GM21825 (cell line): ENCODE results near the gene PRKCI.
"Not testable (repeated sequence)": the region's sequence is repeated elsewhere in the genome, so short reads cannot be mapped to it uniquely, and the experiment has no call there.

Source experiments
- ATAC-seq: cut with Tn5 transposase; IDR thresholded peaks from one replicate; pipeline ENCODE4 v1.9.1; 2021; ENCODE audit warnings: mild to moderate bottlenecking, moderate library complexity; ENCODE audit not compliant: unreplicated experiment

The PRKCI gene

DNA sequence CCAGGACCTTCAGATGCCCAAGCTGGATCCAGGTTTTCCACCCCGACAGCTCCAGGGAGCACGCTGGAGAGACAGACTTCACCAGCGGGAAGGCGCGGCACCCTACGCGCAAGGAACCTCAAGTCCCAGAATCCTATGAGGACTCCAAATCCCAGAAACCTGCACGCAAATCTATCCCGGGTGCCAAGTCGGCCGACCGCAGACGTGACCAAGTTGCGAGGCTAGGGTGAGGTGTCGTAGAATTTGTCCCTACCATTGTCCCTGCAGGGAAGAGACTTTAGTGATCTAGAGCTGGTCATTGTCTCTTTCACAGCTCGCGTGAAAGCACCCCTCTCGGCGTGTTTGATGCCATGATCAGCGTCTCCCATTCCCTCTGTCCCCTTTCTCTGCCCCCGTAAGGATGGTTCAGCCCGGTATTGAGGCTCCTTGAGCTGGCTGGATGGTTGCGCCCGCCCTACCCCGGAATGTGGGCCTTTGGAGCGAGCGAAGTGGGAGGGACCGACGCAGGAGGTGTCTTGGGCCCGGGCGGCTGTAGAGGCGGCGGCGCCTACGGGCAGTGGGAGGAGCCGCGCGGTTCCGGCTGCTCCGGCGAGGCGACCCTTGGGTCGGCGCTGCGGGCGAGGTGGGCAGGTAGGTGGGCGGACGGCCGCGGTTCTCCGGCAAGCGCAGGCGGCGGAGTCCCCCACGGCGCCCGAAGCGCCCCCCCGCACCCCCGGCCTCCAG, at the start of gene PRKCI:
TSS of gene PRKCI (plus strand) at position 501 of the 723 bp plus-strand sequence. CDS start 246 bp downstream, outside the sequence.
- peak; percentile 96 for ATAC-seq

DNA sequence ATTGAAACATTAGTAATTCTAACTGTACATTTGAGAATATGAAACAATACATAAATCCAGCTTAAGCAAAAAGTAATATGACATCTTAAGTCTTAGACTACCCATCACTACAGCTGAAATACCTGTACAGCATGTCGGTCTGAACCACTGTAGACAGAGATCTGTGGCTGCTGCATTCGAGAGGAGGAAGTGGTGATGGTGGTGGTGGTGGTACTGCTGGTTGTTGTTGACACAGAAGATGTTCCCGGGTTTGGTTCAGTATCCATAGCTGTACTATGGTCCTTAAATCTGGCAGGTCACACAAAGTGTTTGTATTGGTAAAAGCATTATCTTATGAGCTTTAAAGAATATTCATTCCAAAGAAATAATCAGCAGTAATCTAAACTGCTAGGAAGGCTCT, 43.6 kb upstream of the PRKCI start:
- peak; percentile 32 for ATAC-seq

DNA sequence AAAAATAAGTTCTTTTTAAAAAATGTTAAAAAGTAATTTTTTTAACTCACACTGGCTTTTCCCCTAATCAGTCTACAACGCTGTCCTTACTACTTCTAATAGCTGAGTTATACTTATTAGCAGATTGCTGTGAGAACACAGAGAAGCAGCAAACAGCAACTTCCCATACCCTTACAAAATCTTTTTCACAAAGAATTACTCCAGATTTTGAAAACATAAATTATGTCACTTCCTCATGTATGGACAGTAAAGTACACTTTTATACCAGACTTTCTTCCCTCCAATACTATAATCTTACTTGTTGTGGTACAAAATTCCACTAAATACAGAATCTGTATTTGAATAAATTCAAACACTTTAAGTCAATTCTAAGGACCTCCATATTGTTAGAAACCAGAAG, 42.8 kb upstream of the PRKCI start:
- no peak for ATAC-seq

DNA sequence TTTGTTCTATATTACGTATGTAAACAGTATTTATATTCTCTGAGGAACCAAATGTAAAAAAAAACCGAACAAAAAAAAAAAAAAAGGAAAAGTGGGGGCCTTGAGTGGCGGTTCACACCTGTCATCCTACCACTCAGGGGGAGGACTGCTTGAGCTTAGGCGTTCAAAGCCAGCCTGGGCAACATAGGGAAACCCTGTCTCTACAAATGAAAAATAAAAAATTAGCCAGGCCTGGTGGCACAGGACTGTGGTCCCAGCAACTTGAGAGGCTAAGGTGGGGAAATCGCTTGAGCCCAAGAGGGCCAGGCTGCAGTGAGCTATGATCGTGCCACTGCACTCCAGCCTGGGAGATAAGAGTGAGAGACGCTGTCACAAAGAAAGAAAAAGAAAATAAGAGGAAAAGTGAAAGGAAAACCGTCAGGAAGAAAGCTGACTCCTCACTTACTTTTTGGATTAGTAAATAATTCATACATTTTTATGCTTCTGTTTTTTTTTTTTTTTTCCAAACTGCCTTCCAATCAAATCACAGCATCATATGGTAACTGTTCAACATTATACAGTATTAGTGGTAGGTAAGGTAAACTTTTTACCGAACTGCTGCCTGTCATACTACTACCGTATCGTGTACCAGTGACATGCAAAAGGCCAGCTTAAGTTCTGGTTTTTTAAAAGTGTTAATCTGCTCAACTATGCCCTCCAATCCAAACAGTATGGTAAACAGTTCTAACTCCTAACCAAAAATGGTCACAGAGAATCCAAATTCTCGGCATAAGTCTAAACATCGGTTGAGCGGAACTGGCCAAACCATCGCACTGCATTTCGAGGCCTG, 41.9 kb upstream of the PRKCI start:
- ATAC-seq: peak; percentile 23

DNA sequence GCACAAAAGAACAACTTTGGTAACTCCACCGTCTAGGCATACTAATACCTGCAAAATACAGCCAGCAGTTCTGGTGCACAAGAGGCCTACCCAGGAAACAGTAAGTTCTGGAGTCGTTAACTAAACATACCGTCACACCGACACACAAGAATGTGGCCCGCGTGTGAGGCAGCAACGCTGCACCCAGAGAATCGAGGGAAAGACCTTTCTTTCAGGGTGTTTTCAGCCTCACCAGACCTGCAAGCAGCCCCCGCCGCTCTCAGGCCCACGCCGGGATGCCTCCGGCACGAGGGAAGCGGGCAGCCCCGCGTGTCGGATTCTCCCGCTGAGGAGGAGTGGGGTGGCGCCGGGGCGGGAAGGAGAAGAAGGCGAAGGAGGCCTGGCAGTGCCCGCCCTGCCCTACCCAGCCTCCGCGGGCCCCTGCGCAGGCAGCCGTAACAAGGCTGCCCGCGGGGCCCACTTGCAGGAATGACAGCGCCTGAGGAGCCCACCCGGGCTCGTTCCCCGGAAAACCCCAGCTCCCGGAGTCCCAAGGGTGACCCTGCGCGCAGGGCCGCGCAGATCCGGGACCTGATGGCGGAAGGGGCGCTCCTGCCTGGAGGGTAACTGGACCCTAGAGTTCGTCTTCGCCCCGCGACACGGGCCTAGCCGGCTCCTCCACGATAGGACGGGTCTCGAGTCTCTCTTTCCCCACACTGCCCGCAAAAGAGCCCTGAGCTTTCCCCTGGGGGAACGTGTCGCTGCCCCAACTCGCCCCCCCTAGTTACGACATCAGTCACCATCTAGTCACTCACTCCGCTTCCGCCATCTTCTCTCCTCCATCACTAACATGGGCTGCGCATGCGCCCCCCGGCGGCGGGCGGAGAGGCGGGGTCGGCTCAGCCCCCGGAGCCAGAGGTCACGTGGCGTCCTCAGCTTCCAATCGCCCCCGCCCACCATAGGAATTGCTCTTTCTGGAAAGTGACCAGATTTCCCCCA, 41.0 kb upstream of the PRKCI start, which contains the start of gene PHC3:
TSS of gene PHC3 (minus strand) at position 826 of the 978 bp plus-strand sequence. CDS start at position 808, 18 bp downstream.
- ATAC-seq: peak; percentile 79

DNA sequence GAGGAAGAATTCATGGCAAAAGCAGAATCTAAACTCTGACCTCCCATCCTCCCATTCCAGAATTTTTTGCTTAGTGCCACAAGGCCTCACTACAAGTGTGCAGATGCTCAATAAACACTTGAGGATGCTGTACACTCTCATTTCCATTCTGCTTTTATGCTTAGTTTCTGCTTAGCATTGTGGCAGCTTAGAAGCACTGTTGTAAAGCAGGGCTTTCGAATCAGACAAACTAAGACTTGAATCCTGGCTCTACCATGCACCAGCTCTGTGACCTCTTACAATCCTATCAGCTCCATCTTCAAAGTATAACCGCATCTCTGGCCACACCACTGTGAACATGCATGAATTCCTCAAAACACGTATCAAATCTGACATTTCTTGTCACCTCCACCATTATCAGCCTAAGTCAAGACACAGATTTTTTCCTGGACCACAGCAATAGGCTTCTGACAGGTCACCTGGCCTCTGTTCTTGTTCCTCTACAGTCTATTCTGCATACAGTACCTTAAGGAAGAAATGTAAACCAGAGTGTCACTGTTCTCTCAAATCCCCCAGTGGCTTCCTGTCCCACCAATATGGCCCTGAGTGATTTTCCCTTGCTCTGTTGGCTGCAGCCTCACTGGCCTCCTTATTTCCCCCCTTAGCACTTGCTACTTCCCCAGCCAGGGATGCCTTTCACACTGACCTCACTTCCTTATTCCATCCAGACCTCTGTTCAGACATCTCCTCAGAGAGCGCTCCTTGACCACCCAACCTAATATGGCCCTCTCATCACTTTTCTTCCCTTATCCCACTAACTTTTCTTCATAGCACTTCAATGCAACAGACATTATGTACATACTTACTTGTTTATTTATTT, 32.6 kb upstream of the PRKCI start:
- ATAC-seq: no peak

DNA sequence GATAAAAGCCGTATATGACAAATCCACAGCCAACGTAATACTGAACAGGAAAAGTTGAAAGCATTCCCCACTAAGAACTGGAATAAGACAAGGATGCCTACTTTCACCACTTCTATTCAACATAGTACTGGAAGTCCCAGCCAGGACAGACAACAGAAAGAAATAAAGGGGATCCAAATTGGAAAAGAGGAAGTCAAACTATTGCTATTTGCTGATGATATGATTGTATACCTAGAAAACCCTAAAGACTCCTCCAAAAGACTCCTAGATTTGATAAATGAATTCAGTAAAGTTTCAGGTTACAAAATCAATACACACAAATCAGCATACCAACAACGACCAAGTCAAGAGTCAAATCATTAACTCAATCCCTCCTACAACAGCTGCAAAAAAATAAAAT, 26.5 kb upstream of the PRKCI start:
- not testable (repeated sequence) for ATAC-seq

DNA sequence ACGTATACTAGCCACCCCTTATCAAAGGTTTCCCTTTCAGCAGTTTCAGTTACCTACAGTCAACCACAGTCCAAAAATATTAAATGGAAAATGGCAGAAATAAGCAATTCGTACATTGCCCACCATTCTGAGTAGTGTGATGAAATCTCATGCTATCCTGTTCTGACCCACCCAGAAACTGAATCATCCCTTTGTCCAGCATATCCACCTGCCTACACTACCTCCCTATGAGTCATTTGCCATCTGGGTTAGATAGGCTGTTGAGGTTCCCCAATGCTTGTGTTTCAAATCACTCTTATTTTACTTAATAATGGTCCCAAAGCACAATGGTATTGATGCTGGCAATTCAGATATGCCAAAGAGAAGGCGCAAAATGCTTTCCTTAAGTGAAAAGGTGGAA, 25.4 kb upstream of the PRKCI start:
- no peak for ATAC-seq

DNA sequence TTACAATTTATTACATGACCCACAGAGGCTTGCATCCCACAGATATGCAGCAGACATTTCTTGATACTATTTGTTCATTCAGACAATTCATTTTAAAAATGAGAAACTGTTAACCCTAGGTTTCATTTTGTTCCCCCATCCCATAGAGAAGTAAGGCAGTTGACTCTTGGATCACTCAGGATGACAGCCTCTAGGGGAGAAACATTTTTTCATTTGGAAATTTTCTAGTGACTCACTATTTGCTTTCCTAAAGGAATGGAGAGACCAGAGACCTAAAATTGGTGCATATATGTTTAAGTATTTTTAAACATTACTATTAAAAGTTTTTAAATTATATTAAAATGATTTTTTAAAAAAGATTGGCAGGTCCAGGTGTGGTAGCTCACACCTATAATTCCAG, 21.2 kb upstream of the PRKCI start:
- ATAC-seq: no peak

DNA sequence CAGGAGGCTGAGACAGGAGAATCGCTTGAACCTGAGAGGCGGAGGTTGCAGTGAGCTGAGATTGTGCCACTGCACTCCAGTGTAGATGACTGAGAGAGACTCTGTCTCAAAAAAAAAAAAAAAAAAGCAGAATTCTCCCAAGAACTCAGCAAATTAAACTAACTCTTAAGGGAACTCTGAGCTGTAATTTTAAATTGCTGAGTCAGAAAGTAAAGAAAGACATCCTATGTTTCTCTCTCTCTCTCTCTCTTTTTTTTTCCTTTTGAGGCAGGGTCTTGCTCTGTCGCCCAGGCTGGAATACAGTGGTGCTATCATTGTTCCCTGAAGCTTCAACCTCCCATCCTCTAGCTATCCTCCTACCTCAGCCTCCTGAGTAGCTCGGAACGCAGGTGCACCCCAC, 20.7 kb upstream of the PRKCI start:
- no peak for ATAC-seq

DNA sequence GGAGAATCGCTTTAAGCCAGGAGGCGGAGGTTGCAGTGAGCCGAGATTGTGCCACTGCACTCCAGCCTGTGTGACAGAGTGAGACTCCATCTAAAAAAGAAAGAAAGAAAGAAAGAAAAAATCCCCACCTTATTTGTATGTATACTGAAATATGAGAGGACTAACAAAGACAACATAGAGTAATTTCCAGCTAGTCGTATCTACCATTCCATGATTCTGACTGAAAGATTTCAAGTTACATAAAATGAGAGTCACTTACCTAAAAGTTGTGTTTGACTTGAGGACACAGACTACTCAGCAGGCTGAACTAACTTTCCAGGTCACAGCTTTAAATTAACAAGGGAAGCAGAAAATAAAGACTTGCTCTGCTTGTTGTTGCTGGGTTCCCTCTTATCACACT, 18.8 kb upstream of the PRKCI start:
- no peak for ATAC-seq

DNA sequence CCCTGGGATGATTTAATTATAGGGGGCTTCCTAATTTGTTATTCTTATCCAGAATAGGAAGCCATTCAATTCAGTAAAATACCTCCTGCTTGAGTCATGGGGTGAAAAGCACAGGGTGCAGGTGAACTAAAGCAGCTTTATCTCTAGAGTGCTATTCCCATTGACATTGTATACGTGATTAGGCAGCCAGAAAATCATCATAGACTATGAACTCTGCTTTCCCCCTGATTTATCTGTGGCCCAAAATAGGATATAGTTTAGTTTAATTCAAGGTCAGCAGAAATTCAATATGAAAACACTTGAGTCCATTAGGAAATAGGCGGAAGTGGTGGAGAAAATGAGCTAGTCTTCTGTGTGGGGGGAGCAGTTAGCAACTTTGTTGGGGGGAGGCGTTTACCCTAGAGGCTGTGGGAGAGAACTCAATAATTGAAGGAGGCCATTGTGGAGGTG, 18.2 kb upstream of the PRKCI start:
- ATAC-seq: no peak

DNA sequence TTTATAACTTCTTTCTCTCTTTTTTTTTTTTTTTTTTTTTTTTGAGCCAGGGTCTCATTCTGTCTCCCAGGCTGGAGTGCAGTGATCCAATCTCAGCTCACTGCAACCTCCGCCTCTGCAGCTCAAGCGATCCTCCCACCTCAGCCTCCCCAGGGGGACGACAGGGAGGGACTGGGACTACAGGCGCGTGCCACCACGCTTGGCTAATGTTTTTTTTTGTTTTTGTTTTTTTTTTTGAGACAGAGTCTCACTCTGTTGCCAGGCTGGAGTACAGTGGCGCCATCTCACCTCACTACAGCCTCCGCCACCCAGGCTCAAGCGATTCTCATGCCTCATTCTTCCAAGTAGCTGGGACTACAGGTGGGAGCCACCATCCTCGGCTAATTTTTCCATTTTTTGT, 17.7 kb upstream of the PRKCI start:
- ATAC-seq: no peak

DNA sequence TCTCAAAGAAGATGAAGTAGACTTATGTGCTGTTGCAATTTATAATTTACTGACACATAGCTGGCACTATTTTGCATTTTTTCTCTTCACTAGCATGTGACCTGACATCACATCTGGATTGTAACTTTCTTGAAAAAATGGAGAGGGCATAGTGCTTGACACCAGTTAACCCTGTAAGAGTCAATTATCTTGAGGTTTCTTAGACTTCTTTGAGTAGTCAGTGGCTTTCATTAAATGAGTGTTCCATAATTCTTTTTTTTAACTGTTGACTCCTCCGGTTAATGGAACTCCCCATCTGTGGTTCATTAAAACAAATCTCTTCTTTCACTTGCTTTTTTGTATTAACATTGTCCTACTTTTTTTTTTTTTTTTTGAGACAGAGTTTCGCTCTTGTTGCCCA, 16.9 kb upstream of the PRKCI start:
- no peak for ATAC-seq

DNA sequence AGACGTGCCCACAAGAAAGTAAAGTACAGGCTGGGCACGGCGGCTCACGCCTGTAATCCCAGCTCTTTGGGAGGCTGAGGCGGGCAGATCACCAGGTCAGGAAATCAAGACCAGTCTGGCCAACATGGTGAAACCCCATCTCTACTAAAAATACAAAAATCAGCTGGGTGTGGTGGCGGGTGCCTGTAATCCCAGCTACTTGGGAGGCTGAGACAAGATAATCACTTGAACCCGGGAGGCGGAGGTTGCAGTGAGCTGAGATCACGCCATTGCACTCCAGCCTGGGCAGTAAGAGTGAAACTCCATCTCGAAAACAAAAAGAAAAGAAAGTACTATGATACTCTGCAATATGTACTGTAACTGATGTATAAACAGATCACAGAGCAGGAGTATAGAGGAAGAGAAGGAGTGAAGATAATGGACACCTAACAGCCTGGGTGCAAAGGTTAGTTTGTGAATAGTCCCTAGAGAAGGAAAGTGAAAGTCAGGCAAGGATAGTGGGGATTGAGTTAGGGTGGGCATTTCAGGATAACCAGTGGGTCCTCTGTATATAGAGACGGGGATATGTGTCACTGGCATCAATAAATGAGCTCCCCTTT, 16.0 kb upstream of the PRKCI start:
- not testable (repeated sequence) for ATAC-seq

DNA sequence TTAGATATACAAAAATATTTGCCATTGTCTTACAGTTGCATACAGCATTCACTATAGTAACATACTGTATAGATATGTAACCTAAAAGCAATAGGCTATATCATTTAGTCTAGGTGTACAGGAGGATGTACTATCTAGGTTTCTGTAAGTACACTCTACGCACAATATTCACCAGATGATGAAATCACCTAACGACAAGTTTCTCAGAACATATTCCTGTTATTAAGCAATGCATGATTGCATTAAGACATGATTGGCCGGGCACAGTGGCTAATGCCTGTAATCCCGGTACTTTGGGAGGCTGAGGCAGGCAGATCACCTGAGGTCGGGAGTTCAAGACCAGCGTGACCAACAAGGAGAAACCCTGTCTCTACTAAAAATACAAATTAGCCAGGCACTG, 14.5 kb upstream of the PRKCI start:
- ATAC-seq: no peak

DNA sequence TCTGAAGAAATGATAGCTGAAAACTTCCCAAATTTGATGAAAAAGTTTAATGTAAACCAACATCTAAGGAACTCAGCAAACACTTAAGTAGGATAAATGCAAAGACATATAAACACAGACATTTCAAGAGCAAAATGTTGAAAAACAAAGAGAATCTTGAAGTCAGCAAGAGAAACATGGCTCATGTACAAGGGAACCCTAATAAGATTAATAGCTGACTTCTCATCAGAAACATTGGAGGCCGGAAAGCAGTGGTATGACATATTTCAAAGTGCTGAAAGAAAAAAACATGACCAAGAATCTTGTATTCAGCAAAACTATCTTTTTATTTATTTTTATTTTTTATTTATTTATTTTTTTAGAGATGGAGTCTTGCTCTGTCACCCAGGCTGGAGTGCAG, 10.6 kb upstream of the PRKCI start:
- no peak for ATAC-seq

DNA sequence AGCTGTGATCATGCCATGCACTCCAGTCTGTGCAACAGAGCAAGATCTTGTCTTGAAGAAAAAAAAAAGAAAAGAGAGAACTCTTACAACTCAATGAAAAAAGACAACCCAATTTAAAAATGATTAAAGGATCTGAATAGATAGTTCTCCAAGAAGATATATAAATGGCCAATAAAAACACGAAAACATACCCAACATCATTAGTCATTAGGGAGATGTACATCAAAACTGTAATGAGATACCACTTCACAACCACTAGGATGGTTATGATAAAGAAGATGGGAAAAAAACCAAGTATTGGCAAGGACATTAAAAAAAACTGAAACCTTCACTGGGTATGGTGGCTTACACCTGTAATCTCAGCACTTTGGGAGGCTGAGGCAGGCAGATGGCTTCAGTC, 2.4 kb upstream of the PRKCI start:
- ATAC-seq: no peak

DNA sequence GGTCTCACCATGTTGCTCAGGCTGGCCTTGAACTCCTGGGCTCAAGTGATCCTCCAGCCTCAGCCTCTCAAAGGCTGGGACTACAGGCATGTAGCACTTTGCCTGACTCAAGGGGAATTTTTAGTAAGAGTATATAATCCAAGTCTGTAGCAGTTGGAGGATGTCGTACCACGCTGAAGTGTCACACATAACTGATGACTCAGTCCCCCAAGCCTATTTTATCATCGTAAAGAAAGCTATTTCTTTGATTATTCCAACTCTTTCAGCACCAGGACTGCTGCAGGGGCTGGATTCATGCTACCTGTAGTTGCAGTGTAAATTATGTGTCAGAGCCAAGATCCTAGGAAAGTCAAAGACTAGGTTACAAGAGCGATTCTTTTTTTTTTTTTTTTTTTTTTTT, 1.4 kb upstream of the PRKCI start:
- no peak for ATAC-seq
